ENCODE data around the gene ZNF142. TPM values are rescaled to one million over a fixed set of nuclear protein-coding genes. Genes with fewer than 3 reads are reported as not detected.

ZNF142 gene
- total and polyA plus RNA-seq, 2 of the 4 experiments (the other 2 are of a cell fraction) = 4.3 to 9.7 TPM

GRCh38 chr2:218642786-218643185, 16.6 kb downstream of the ZNF142 start:
- H2AK5ac ChIP-seq (ENCODE audit: low read depth, low read length) = no peak overlapping the region
- H2BK5ac ChIP-seq (ENCODE audit: low read depth, low read length, poor library complexity, severe bottlenecking) = no peak overlapping the region
- H3K23ac ChIP-seq (ENCODE audit: low read depth, low read length) = no peak overlapping the region
- no peak overlapping the region for H2BK120ac ChIP-seq (ENCODE audit: low read depth, low read length)
- no peak overlapping the region for H4K5ac ChIP-seq (ENCODE audit: low read depth, low read length)
- TF ChIP-seq MAFK (IDR thresholded peaks at IDR 0.05; ENCODE audit: low read depth, low read length) = no peak
- TF ChIP-seq CHD1 (IDR thresholded peaks at IDR 0.05; ENCODE audit: low read depth, low read length) = no peak
- no peak for TF ChIP-seq SMC3 (IDR thresholded peaks at IDR 0.05; ENCODE audit: low read depth, low read length)
- TF ChIP-seq NFE2L2 (IDR thresholded peaks at IDR 0.05; ENCODE audit: low read depth, low read length) = no peak
- TF ChIP-seq FOS (IDR thresholded peaks at IDR 0.05; ENCODE audit: low read depth, low read length) = no peak
- no peak for TF ChIP-seq BHLHE40 (IDR thresholded peaks at IDR 0.05; ENCODE audit: low read depth, low read length)
- TF ChIP-seq MXI1 (IDR thresholded peaks at IDR 0.05; ENCODE audit: borderline replicate concordance, low read depth, low read length) = no peak
- TF ChIP-seq, protein P1, sequence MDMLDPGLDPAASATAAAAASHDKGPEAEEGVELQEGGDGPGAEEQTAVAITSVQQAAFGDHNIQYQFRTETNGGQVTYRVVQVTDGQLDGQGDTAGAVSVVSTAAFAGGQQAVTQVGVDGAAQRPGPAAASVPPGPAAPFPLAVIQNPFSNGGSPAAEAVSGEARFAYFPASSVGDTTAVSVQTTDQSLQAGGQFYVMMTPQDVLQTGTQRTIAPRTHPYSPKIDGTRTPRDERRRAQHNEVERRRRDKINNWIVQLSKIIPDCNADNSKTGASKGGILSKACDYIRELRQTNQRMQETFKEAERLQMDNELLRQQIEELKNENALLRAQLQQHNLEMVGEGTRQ (IDR thresholded peaks at IDR 0.05; ENCODE audit: low read depth, low read length) = no peak
- TF ChIP-seq POLR2A (IDR thresholded peaks at IDR 0.05; ENCODE audit: low read depth, low read length) = no peak
- TF ChIP-seq, protein P2, sequence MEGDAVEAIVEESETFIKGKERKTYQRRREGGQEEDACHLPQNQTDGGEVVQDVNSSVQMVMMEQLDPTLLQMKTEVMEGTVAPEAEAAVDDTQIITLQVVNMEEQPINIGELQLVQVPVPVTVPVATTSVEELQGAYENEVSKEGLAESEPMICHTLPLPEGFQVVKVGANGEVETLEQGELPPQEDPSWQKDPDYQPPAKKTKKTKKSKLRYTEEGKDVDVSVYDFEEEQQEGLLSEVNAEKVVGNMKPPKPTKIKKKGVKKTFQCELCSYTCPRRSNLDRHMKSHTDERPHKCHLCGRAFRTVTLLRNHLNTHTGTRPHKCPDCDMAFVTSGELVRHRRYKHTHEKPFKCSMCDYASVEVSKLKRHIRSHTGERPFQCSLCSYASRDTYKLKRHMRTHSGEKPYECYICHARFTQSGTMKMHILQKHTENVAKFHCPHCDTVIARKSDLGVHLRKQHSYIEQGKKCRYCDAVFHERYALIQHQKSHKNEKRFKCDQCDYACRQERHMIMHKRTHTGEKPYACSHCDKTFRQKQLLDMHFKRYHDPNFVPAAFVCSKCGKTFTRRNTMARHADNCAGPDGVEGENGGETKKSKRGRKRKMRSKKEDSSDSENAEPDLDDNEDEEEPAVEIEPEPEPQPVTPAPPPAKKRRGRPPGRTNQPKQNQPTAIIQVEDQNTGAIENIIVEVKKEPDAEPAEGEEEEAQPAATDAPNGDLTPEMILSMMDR (conservative IDR thresholded peaks at IDR 0.05; ENCODE audit: low read depth, low read length) = no peak
- no peak for TF ChIP-seq MAZ (IDR thresholded peaks at IDR 0.05; ENCODE audit: borderline replicate concordance, low read depth, low read length)
- TF ChIP-seq RCOR1 (IDR thresholded peaks at IDR 0.05; ENCODE audit: insufficient replicate concordance, low read length) = no peak
- TF ChIP-seq ELK1 (IDR thresholded peaks at IDR 0.05; ENCODE audit: borderline replicate concordance, low read depth, low read length) = no peak
- no peak for TF ChIP-seq RAD21 (IDR thresholded peaks at IDR 0.05; ENCODE audit: low read length)
- TF ChIP-seq CEBPB (IDR thresholded peaks at IDR 0.05; ENCODE audit: low read depth, low read length) = no peak
- no peak for TF ChIP-seq RFX5 (IDR thresholded peaks at IDR 0.05; ENCODE audit: low read depth, low read length)
- no peaks in the 10 kb centered on the region for H3K27me3 ChIP-seq (ENCODE audit: control insufficient read depth, insufficient read depth, low read length)
- no peak overlapping the region for H4K8ac ChIP-seq (ENCODE audit: low read depth in 2 of 2, low read length in 2 of 2)
- no peak for ATAC-seq (ENCODE audit: low read depth)
- no TSS peak for BruUV-seq (replicated peaks)
- no peak overlapping the region for H3K4me3 ChIP-seq (ENCODE audit: insufficient read depth, low read depth, low read length)
- no peak overlapping the region for H3K4me2 ChIP-seq (ENCODE audit: low read depth, low read length)
- CTCF ChIA-PET = no interaction called here
- H4K91ac ChIP-seq (ENCODE audit: insufficient read depth, low read depth, low read length) = no peak overlapping the region
- no peak overlapping the region for H2BK20ac ChIP-seq (ENCODE audit: low read depth, low read length)
- 95% methylated on average over 13 of the region's 17 CpGs; no CpG with 5 or more reads in 1 of the 2 experiments for WGBS, 2 experiments (ENCODE audit: extremely low coverage in 2 of 2, insufficient read length in 1 of 2)
- no peaks in the 10 kb centered on the region for H3K9me3 ChIP-seq (ENCODE audit: control insufficient read depth, insufficient read depth, low read length)
- no peak for DNase-seq
- intact Hi-C loops (cut with micrococcal nuclease) (loop anchor here (10.0 kb wide), 1 partner anchor 168 kb away; no protein-coding TSS in a partner anchor), in situ Hi-C loops (cut with MboI; ENCODE audit: low sequenced_read_pairs) (no loop called here), dilution Hi-C loops (cut with HindIII; ENCODE audit: low sequenced_read_pairs, unreplicated experiment) (no loop called here)
- H2AFZ ChIP-seq (replicated peaks; ENCODE audit: low read length, poor library complexity) = no peak overlapping the region
- no peak overlapping the region for H3K56ac ChIP-seq (ENCODE audit: extremely low read depth, insufficient read depth, low read length)
- no peak overlapping the region for H3K18ac ChIP-seq (ENCODE audit: low read depth, low read length)
- H3K36me3 ChIP-seq (ENCODE audit: control insufficient read depth, insufficient read depth, low read length) = peaks cover 70% of the 10 kb centered on the region
- no peak overlapping the region for H2BK15ac ChIP-seq (ENCODE audit: low read depth, low read length)
- no peak overlapping the region for H3K9ac ChIP-seq (ENCODE audit: low read depth, low read length)
- no peak overlapping the region for H3K14ac ChIP-seq (replicated peaks; ENCODE audit: low read depth, low read length)
- H3K4me1 ChIP-seq (ENCODE audit: control insufficient read depth, insufficient read depth, low read length) = no peaks in the 10 kb centered on the region
- H3K9me1 ChIP-seq (ENCODE audit: insufficient read depth, low read length) = no peaks in the 10 kb centered on the region
- peaks cover 8 to 10% of the 10 kb centered on the region in 2 experiments; a peak in 3 of 4 replicates for H3K79me1 ChIP-seq (ENCODE audit: low read depth in 1 of 2, low read length in 2 of 2)
- no peak overlapping the region for H2AK9ac ChIP-seq (replicated peaks; ENCODE audit: low read depth, low read length, poor library complexity)
- H3K27ac ChIP-seq (ENCODE audit: insufficient read depth, low read length) = no peak overlapping the region
- H3K4ac ChIP-seq (ENCODE audit: low read depth, low read length) = no peak overlapping the region
- H4K20me1 ChIP-seq (ENCODE audit: insufficient read depth, low read length) = no peaks in the 10 kb centered on the region; the same call in 1 of the 2 replicates
- POLR2A ChIA-PET (ENCODE audit: unreplicated experiment) = no interaction called here
